Stimulated activated CD4-positive, alpha-beta T cell treated with anti-CD3 and anti-CD28 coated beads, Interleukin-15, amount 100 ng/mL, for 48 hours (primary cell): ENCODE measurements around the gene TAPBP.
"Not testable (repeated sequence)": the region's sequence is repeated elsewhere in the genome, so short reads cannot be mapped to it uniquely, and the experiment has no call there.

Experiments
- DNase-seq, 2 donors: peaks; one replicate each; pipeline ENCODE4 v3.0.0-alpha.2; 2020; ENCODE audit warnings: low read depth in 2 of 2

The TAPBP gene

GRCh38 chr6:33277663-33278391, 36.1 kb downstream of the TAPBP start:
- no peak for DNase-seq

DNA sequence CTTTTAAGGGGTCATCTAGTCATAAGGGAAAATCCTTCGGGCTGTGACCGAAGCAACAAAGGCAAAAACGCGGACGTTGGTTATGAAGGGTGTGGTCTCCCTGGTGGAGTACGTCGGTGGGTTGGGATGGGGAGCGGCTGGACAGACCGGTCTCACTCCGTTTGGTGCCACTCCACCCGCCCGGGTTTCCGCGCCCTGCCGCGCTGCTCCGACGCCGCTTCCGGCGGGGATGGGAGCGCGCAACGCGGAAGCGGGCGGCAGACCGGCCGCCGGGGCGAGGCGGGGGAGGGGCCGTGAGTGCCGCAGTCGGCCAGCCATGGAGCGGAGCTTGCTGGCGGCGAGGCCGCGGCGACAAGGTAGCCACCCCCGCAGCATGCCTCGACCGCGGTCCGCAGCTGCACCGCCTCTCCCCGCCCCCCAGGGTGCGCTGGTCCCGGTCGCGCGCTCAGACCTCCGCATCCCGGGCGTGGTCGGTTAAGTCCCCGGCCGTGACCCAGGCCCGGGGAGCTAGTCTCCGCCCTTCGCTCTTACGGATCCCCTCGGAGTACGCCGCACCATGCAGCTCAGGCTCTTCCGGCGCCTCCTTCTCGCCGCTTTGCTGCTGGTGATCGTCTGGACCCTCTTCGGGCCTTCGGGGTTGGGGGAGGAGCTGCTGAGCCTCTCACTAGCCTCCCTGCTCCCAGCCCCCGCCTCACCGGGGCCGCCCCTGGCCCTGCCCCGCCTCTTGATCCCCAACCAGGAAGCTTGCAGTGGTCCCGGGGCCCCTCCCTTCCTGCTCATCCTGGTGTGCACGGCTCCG, 36.8 kb downstream of the TAPBP start, which contains the start of gene B3GALT4:
B3GALT4 (plus strand) TSS at position 260 of the 799 bp plus-strand sequence; CDS start at position 557, 297 bp downstream.
- DNase-seq, result peak; percentile 68 to 71

DNA sequence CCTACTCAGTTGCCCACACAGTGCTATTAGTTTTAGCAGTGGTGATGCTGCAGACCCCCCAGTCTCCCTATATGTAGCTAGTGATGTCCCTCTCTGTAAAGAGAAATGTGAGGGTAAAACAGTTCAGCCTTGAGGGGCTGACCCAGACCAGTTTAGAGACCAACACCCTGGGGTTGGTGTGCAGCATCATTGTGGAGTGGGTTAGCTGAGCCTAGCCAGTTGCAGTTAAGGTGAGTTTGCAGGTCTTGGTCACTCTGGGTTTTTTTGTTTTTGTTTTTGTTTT, 37.4 kb downstream of the TAPBP start:
- no peak for DNase-seq

- not testable (repeated sequence) for DNase-seq
Observed at GRCh38 chr6:33275795-33276580, 37.9 kb downstream of the TAPBP start.

DNA sequence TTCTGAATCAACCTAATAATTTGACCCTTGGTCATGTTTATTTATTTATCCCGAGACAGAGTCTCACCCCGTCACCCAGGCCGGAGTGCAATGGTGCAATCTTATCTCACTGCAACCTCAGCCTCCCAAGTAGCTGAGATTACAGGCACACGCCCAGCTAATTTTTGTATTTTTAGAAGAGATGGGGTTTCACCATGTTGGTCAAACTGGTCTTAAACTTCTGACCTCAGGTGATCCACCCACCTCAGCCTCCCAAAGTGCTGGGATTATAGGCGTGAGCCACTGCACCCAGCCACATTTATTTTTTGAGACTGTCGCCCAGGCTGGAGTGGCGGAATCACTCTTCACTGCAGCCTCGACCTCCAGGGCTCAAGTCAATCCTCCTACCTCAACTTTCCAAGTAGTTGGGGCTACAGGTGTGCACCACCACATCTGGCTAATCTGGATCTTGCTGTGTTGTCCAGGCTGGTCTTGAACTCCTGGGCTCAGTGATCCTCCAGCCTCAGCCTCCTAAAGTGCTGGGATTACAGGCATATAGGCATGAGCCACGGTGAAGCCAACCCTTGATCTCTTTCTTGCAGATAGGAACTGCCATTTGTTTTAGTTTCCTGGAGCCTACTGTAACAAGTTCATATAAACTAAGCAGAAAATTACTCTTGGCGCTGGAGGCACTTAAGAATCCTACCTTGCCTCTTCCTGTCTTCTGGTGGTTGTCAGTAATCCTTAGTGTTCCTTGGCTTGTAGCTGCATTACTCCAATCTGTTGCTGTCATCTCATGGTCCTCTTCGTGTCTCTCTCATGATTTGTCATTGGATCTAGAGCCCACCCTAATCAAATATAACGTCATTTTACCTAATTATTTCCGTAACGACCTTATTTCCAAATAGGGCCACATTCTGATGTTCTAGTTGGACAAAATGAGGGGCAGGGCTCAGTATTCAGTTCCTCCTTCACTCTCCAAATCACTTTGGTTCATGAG, 39.7 kb downstream of the TAPBP start:
- no peak for DNase-seq

GRCh38 chr6:33273129-33273923, 40.6 kb downstream of the TAPBP start:
- no peak for DNase-seq

- no peak for DNase-seq
Observed at GRCh38 chr6:33272275-33273128, 41.4 kb downstream of the TAPBP start.

DNA sequence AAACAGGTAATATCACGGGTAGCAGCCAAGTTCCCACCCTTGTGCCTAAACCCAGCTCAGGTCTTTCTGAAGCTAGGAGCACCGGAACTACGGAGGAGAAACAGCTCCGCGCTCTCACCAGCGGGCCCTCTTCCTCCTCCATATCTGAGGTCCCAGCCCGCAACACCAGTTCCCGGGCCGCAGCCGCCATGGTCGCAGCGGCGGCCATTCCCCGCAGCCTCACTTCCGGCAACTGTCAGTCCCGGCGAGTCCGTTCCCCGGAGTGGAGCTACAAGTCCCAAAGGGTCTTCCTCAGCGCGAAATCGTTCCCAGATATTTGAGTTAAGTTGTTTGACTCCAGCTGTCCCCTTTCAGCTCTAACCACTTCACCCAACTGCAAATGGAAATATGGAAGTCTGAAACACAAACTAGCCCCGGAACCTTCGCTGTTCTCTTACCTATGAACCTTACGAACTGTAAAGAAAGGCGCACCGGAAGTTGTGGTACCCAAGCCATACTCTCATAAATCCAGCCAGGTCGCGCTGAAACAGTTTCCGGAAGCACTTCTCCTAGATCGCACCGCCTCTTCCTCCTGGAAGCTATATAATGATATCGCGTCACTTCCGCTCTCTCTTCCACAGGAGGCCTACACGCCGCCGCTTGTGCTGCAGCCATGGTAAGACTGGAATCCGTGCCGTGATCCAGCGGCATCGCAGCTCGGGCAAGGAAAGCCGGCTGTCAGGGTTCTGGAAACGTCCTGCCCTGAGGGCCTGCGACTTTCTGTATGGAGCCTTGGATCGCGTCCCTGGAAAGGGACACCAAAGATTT, 42.2 kb downstream of the TAPBP start, which contains the start of the genes RPS18 and VPS52:
RPS18 (plus strand) TSS at position 608 of the 807 bp plus-strand sequence; CDS start at position 653, 45 bp downstream.
VPS52 (minus strand) TSS at position 409 of the 807 bp plus-strand sequence; CDS start at position 208, 201 bp downstream.
- peak; percentile 85 to 90 for DNase-seq

GRCh38 chr6:33271117-33271467, 42.8 kb downstream of the TAPBP start:
- DNase-seq, result no peak

DNA sequence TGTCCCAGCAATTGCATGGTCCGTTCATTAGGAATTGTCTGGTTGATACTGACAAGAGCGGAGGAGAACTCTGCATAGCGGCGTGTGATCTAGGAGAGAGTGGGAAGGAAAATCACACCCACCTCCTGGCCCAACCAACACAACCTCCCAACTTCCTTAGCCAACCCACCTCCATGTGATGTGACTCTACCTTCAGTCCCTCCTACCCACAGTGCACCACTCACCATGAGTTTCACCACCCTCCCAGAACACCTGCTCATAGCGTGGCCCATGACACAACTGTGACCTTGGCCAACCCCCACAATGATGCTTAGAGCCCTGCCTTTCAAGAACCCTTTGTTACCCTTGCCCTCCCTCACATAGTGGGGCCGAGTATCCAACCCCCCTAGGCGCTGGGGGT, 49.9 kb downstream of the TAPBP start:
- DNase-seq, result no peak

- not testable (repeated sequence) for DNase-seq
Observed at GRCh38 chr6:33262490-33262889, 51.4 kb downstream of the TAPBP start.

DNA sequence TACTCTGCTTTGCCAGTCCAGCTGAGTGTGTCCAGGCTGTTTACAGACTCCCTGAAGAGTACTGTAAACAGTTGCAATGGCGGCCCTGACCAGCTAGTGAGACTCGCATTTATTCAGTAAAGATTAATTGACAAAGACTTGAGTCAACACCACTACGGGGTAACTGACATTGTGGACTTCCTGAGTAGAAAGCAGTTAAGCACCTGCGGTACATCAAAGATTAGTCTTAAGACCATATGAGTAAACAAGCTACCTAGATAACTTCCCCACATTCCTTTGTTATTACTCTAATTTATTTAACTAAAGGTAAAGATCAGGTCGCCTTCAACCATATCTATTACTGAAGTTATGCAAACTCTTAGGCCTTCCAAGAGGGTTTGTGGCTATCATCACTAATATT, 54.8 kb downstream of the TAPBP start:
- DNase-seq, result no peak

DNA sequence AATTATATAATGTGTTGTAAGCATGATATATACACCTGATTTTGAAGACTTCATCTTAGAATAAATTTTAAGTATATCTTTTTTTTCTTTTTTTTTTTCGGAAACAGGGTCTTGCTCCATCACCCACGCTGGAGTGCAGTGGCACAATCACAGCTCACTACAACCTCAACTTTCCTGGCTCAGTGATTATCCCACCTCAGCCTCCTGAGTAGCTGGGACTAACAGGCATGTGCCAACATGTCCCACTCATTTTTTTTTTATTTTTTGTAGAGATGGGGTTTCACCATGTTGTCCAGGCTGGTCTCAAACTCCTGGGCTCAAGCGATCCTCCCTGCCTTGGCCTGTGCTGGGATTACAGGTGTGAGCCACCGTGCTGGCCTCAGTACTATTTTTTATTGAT, 59.3 kb downstream of the TAPBP start:
- no peak for DNase-seq

DNA sequence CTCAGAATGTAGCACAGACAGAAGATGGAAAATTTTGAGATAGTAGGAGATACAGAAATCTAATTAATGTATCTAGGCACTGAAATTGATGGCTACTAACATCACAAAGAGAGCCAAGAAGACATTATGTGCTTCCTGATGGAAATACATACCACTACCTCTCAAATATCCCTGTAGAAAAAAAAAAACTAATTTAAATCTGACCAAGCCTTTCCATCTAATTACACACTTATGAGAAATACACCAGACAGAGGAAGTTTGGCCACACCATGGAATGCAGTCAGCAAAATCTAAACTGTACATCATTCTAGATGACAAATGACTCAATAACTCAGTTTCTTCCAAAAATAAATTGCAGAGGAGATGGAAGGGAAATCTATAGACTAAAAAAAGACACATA, 61.1 kb downstream of the TAPBP start:
- DNase-seq, result no peak

GRCh38 chr6:33251395-33252012, 62.4 kb downstream of the TAPBP start:
- no peak for DNase-seq

GRCh38 chr6:33250731-33251130, 63.1 kb downstream of the TAPBP start:
- DNase-seq, result no peak

- DNase-seq, result no peak
Observed at GRCh38 chr6:33249732-33250630, 63.9 kb downstream of the TAPBP start.
